Mesenchymal stem cell (in vitro differentiated cells and primary cell): ENCODE results near the gene ENPP1.

ENCODE experiments used
- DNase-seq: peaks from one replicate; pipeline ENCODE4 v3.0.0-alpha.2; 2013
- H2AFZ ChIP-seq: one replicate; pipeline ENCODE4 v1.6.1; 2013; ENCODE audit warnings: low read depth, mild to moderate bottlenecking, control low read depth, inconsistent platforms, low read length, moderate library complexity
- H2AK5ac ChIP-seq: 2 replicates; pipeline ENCODE4 v1.6.1; 2013; ENCODE audit warnings: low read length, moderate library complexity, mild to moderate bottlenecking, inconsistent platforms; ENCODE audit not compliant: severe bottlenecking
- H2BK120ac ChIP-seq: one replicate; pipeline ENCODE4 v1.6.1; 2013; ENCODE audit warnings: low read depth, mild to moderate bottlenecking, inconsistent platforms, low read length, moderate library complexity
- H2BK12ac ChIP-seq, 2 experiments: one replicate each; pipeline ENCODE4 v1.6.1; 2013; ENCODE audit warnings: inconsistent platforms in 2 of 2, low read length in 2 of 2, mild to moderate bottlenecking in 2 of 2, moderate library complexity in 2 of 2, control low read depth in 1 of 2
- H2BK15ac ChIP-seq: one replicate; pipeline ENCODE4 v1.6.1; 2013; ENCODE audit warnings: mild to moderate bottlenecking, low read depth, inconsistent platforms; ENCODE audit not compliant: poor library complexity, severe bottlenecking
- H2BK5ac ChIP-seq: 2 replicates; pipeline ENCODE4 v1.6.1; 2013; ENCODE audit warnings: low read depth, mild to moderate bottlenecking, low read length, control low read depth, inconsistent platforms; ENCODE audit not compliant: poor library complexity, severe bottlenecking
- H3K14ac ChIP-seq, 2 experiments: one replicate each; pipeline ENCODE4 v1.6.1; 2013; ENCODE audit warnings: inconsistent platforms in 2 of 2, low read length in 2 of 2, control low read depth in 1 of 2, mild to moderate bottlenecking in 1 of 2, moderate library complexity in 1 of 2
- H3K18ac ChIP-seq, 2 experiments: one replicate each; pipeline ENCODE4 v1.6.1; 2013; ENCODE audit warnings: inconsistent platforms in 2 of 2, low read length in 2 of 2, control low read depth in 1 of 2, low read depth in 1 of 2, mild to moderate bottlenecking in 1 of 2
- H3K23ac ChIP-seq, 2 experiments: one replicate each; pipeline ENCODE4 v1.6.1; 2013; ENCODE audit warnings: inconsistent platforms in 2 of 2, low read length in 2 of 2, mild to moderate bottlenecking in 2 of 2, moderate library complexity in 2 of 2, control low read depth in 1 of 2
- H3K27ac ChIP-seq: 2 replicates; pipeline ENCODE4 v1.5.1; 2013; ENCODE audit warnings: mild to moderate bottlenecking, moderate library complexity, low read length, control low read depth, inconsistent platforms; ENCODE audit not compliant: poor library complexity, severe bottlenecking
- H3K27me3 ChIP-seq, 2 experiments: 2 replicates each; pipeline versions ENCODE4 v1.6.1 to v1.7.0; 2013; ENCODE audit warnings: low read length in 2 of 2, mild to moderate bottlenecking in 2 of 2, moderate library complexity in 2 of 2, control low read depth in 1 of 2, inconsistent platforms in 1 of 2; ENCODE audit not compliant: control insufficient read depth in 1 of 2, insufficient read depth in 1 of 2
- H3K36me3 ChIP-seq, 2 experiments: 2 replicates each; pipeline versions ENCODE4 v1.6.1 to v1.7.0; 2013; ENCODE audit warnings: low read length in 2 of 2, control low read depth in 1 of 2, inconsistent platforms in 1 of 2, low read depth in 1 of 2, mild to moderate bottlenecking in 1 of 2; ENCODE audit not compliant: insufficient read depth in 2 of 2, control insufficient read depth in 1 of 2
- H3K4ac ChIP-seq, 2 experiments: one replicate each; pipeline ENCODE4 v1.6.1; 2013; ENCODE audit warnings: inconsistent platforms in 2 of 2, low read length in 2 of 2, mild to moderate bottlenecking in 2 of 2, moderate library complexity in 2 of 2, control low read depth in 1 of 2, low read depth in 1 of 2
- H3K4me1 ChIP-seq: 2 replicates; pipeline ENCODE4 v1.6.1; 2013; ENCODE audit warnings: low read depth, low read length, control low read depth; ENCODE audit not compliant: control insufficient read depth, insufficient read depth
- H3K4me2 ChIP-seq: 2 replicates; pipeline ENCODE4 v1.6.1; 2013; ENCODE audit warnings: low read length, mild to moderate bottlenecking, inconsistent platforms; ENCODE audit not compliant: poor library complexity, severe bottlenecking
- H3K4me3 ChIP-seq, 2 experiments: 2 replicates each; pipeline versions ENCODE4 v1.5.1 to v1.7.0; 2013; ENCODE audit warnings: low read length in 2 of 2, mild to moderate bottlenecking in 2 of 2, control low read depth in 1 of 2, low read depth in 1 of 2; ENCODE audit not compliant: insufficient read depth in 1 of 2
- H3K79me1 ChIP-seq: replicated peaks from 2 replicates; pipeline ENCODE4 v1.6.1; 2013; ENCODE audit warnings: mild to moderate bottlenecking, control low read depth, low read length, inconsistent platforms; ENCODE audit not compliant: poor library complexity, severe bottlenecking
- H3K9ac ChIP-seq: 2 replicates; pipeline ENCODE4 v1.7.0; 2013; ENCODE audit warnings: mild to moderate bottlenecking, low read length, moderate library complexity
- H3K9me3 ChIP-seq: 2 replicates; pipeline ENCODE4 v1.7.0; 2013; ENCODE audit warnings: mild to moderate bottlenecking, low read length; ENCODE audit not compliant: control insufficient read depth
- H4K8ac ChIP-seq: one replicate; pipeline ENCODE4 v1.6.1; 2013; ENCODE audit warnings: inconsistent platforms, mild to moderate bottlenecking, low read length, moderate library complexity
- H4K91ac ChIP-seq: one replicate; pipeline ENCODE4 v1.6.1; 2013; ENCODE audit warnings: mild to moderate bottlenecking, low read length, inconsistent platforms
- WGBS: methylation state at CpG from one replicate; pipeline ENCODE4 v1.1.7; 2013; ENCODE audit warnings: mixed read lengths; 5-methylcytosine and 5-hydroxymethylcytosine counted together

The ENPP1 gene

GRCh38 chr6:131931063-131931750 lies 123.4 kb downstream of the ENPP1 start:
- Histone ChIP-seq H2BK15ac (no peak overlapping the region), H3K14ac (no peak overlapping the region), H4K8ac (no peak overlapping the region), H3K4me3 (no peak overlapping the region), H2BK5ac (no peak overlapping the region), H2BK120ac (no peak overlapping the region), H2BK12ac (no peak overlapping the region), H3K9ac (no peak overlapping the region), H3K9me3 (no peaks in the 10 kb centered on the region), H3K4ac (peak overlapping the region in 1 of 2 experiments; percentile 16), H3K36me3 (no peaks in the 10 kb centered on the region), H2AK5ac (no peak overlapping the region), H3K27ac (no peak overlapping the region), H3K18ac (peak overlapping the region; percentile 9 to 24), H2AFZ (no peak overlapping the region), H3K4me2 (no peak overlapping the region), H3K4me1 (no peaks in the 10 kb centered on the region), H4K91ac (no peak overlapping the region), H3K23ac (no peak overlapping the region), H3K79me1 (no peaks in the 10 kb centered on the region), H3K27me3 (no peaks in the 10 kb centered on the region)
- WGBS: 16% methylated on average over 1 of the region's 2 CpGs
- no peak for DNase-seq

GRCh38 chr6:131936156-131936555 lies 128.3 kb downstream of the ENPP1 start:
- Histone ChIP-seq H3K23ac (no peak overlapping the region), H3K9me3 (no peaks in the 10 kb centered on the region), H3K4ac (no peak overlapping the region), H3K4me2 (no peak overlapping the region), H2AFZ (no peak overlapping the region), H3K4me1 (peaks cover 2% of the 10 kb centered on the region), H3K27ac (no peak overlapping the region), H2BK120ac (no peak overlapping the region), H3K27me3 (no peaks in the 10 kb centered on the region), H2BK5ac (no peak overlapping the region), H3K9ac (no peak overlapping the region), H3K36me3 (no peaks in the 10 kb centered on the region), H2BK15ac (no peak overlapping the region), H2AK5ac (no peak overlapping the region), H3K79me1 (no peaks in the 10 kb centered on the region), H4K8ac (no peak overlapping the region), H3K14ac (no peak overlapping the region), H4K91ac (no peak overlapping the region), H3K4me3 (no peak overlapping the region), H2BK12ac (no peak overlapping the region), H3K18ac (no peak overlapping the region)
- DNase-seq: no peak
- 91% methylated on average over 2 of the region's 4 CpGs for WGBS

GRCh38 chr6:131937226-131937625 lies 129.4 kb downstream of the ENPP1 start:
- peak overlapping the region in 1 of 2 experiments; percentile 9 for H3K4ac ChIP-seq
- H3K4me2 ChIP-seq: no peak overlapping the region
- no peak overlapping the region for H4K91ac ChIP-seq
- peak overlapping the region; percentile 83 for H3K27ac ChIP-seq
- peak overlapping the region; percentile 69 for H3K9ac ChIP-seq
- H3K18ac ChIP-seq: no peak overlapping the region
- H3K36me3 ChIP-seq: no peaks in the 10 kb centered on the region
- peak overlapping the region in 1 of 2 experiments; percentile 49 for H2BK12ac ChIP-seq
- no peaks in the 10 kb centered on the region for H3K79me1 ChIP-seq
- H2BK5ac ChIP-seq: no peak overlapping the region
- no peaks in the 10 kb centered on the region for H3K9me3 ChIP-seq
- H2BK120ac ChIP-seq: peak overlapping the region; percentile 42
- peak overlapping the region in 1 of 2 experiments; percentile 27 for H3K4me3 ChIP-seq
- H3K23ac ChIP-seq: no peak overlapping the region
- DNase-seq: no peak
- H2BK15ac ChIP-seq: no peak overlapping the region
- 80% methylated on average over 2 of the region's 2 CpGs for WGBS
- H4K8ac ChIP-seq: peak overlapping the region; percentile 52
- no peak overlapping the region for H3K14ac ChIP-seq
- H2AFZ ChIP-seq: no peak overlapping the region
- H3K27me3 ChIP-seq: no peaks in the 10 kb centered on the region
- peaks cover 2% of the 10 kb centered on the region for H3K4me1 ChIP-seq
- peak overlapping the region; percentile 47 for H2AK5ac ChIP-seq

- Histone ChIP-seq H2BK120ac (peak overlapping the region; percentile 42), H3K36me3 (no peaks in the 10 kb centered on the region), H2BK15ac (no peak overlapping the region), H3K14ac (no peak overlapping the region), H3K9me3 (no peaks in the 10 kb centered on the region), H2BK5ac (no peak overlapping the region), H3K23ac (no peak overlapping the region), H3K4me1 (peaks cover 2% of the 10 kb centered on the region), H3K27ac (peak overlapping the region; percentile 83), H3K79me1 (no peaks in the 10 kb centered on the region), H3K18ac (no peak overlapping the region), H2AK5ac (peak overlapping the region; percentile 47), H2BK12ac (no peak overlapping the region), H3K9ac (peak overlapping the region; percentile 69), H3K4me2 (no peak overlapping the region), H2AFZ (no peak overlapping the region), H4K91ac (no peak overlapping the region), H3K4ac (no peak overlapping the region), H3K4me3 (peak overlapping the region in 1 of 2 experiments; percentile 27), H3K27me3 (no peaks in the 10 kb centered on the region), H4K8ac (no peak overlapping the region)
- 58% methylated on average over 5 of the region's 8 CpGs for WGBS
- DNase-seq: peak; percentile 93
Measured at GRCh38 chr6:131937703-131938631, 130.1 kb downstream of the ENPP1 start.
